ENCODE measurements around the gene SAPCD2.
"Not testable (repeated sequence)": the region's sequence is repeated elsewhere in the genome, so short reads cannot be mapped to it uniquely, and the experiment has no call there.

Gene SAPCD2

DNA sequence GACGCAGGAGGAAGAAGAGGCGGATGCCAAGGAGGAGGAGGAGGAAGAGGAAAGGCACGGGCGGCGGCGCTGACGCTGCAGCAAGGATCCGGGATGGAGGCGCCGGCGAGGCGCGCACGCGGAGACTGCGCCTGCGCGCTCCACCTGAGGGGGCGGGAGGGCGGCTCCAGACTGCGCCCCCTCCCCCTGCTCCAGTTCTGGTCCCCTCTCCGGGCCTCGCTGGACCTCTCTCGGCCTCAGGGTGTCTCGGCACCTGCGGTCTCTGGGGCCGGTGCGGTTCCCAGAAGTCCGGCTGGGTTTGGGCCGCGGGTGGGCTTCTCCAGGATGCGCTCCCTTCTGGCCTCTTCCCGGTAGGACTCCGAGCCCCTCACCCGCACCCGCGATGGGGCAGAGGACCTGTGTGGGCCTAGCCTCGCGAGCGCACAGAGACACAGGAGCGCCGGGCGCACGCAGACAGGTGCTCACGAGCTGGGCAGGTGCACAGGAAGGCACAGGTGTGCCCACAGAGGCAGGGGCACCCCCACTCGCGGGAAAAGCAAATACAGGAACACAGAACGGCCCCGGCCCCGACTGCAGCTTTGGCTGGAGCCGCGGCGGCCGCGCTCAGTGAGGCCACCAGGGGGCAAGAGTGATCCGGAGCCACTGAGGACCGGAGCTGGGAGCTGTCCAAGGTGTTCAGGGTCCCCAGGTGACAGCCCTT lies 24.1 kb downstream of the SAPCD2 start, which contains the start of gene NPDC1:
NPDC1 (minus strand) TSS at position 90 of the 700 bp plus-strand sequence. CDS start 188 bp downstream, outside the sequence.
- peak; percentile 82 for DNase-seq

GRCh38 chr9:137045294-137046087 lies 24.9 kb downstream of the SAPCD2 start:
- no peak for DNase-seq

DNA sequence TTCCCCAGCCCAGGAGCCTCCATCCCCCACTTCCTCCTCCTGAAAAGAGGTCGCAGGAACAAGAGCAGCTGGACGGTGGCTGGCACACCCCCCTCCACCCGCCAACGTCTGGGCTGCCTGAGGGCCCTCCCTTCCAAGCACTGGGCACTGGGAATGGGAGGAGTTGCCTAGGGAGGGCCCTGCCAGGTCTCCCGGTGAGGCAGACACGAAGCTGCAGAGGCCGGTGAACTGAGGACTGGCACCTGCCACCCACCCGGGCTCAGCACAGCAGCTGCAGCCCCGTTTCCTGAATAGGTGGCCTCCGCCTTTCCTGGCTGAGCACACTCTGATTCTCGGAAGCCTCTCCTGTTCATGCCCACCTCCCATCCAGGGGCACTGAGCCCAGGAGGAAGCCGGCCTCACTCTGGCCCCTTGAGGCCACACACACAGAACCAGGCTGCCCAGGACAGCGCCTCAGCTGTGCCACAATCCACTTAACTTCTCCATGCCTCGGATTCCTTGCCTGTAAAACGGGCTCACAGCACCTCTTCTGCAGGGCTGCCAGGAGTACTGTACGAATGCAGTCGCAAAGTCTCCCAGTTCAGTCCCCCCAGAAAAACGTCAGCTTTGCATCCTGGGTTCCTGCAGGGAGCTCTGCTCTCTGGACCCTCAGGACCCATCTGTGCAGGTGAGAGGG lies 25.7 kb downstream of the SAPCD2 start:
- DNase-seq, result no peak

- no peak for DNase-seq
Observed at GRCh38 chr9:137044037-137044436, 26.3 kb downstream of the SAPCD2 start.

GRCh38 chr9:137042751-137043727 lies 27.3 kb downstream of the SAPCD2 start:
- DNase-seq, result no peak

- DNase-seq, result no peak
Observed at GRCh38 chr9:137041124-137041523, 29.2 kb downstream of the SAPCD2 start.

GRCh38 chr9:137040568-137040967 lies 29.8 kb downstream of the SAPCD2 start:
- DNase-seq, result no peak

- no peak for DNase-seq
Observed at GRCh38 chr9:137039611-137040366, 30.6 kb downstream of the SAPCD2 start.

DNA sequence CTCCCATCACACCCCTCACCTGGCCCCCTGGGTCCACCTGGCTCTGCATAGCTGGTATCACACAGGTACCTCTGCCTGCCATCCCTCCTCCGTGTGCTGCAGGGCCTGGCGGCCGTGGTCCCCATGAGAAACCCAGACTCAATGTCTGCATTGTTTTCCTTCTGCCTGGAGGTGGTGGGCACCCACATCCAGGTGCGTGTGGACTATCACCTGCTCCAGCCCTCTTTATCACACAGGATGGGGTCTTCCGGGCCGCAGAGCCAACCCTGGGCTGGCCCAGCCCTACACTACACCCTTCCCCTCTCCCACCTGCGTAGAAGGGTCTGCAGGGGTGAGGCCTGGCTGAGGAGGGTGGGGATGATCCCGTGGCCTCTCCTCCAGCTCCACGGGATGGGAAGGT lies 31.4 kb downstream of the SAPCD2 start:
- no peak for DNase-seq

DNA sequence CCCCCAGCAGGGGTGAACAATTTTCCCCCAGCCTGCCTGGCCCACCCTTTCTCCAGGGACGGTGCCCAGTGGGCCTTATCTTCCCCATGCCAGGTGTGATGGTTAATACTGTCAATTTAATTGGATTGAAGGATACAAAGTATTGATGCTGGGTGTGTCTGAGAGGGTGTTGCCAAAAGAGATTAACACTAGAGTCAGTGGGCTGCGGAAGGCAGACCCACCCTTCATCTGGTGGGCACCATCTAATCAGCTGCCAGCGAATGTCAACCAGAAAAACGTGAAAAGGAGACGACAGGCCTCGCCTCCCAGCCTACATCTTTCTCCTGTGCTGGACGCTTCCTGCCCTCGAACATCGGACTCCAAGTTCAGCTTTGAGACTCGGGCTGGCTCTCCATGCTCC lies 32.9 kb downstream of the SAPCD2 start:
- DNase-seq, result no peak

GRCh38 chr9:137037035-137037434 lies 33.3 kb downstream of the SAPCD2 start:
- DNase-seq, result no peak

DNA sequence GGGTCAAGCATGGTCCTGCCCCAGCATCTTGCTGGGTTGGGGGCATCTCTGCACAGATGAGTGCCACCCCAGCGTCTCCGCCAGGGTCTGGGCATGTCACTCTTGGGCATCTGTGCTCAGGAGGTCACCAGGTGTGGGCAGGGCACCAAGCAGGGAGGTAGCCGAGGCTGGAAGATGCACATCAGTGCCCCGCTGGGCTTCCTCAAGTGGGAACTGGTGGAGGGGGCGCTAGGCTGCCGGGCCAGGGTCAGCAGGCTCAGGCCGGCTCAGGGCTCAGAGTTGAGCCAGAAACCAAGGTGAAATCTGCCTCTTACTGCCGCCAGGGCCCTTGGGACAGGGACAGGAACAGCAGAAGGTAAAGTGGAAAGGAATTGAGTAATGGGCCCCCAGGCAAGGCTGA lies 34.4 kb downstream of the SAPCD2 start:
- DNase-seq, result no peak

GRCh38 chr9:137035507-137035834 lies 34.9 kb downstream of the SAPCD2 start:
- no peak for DNase-seq

DNA sequence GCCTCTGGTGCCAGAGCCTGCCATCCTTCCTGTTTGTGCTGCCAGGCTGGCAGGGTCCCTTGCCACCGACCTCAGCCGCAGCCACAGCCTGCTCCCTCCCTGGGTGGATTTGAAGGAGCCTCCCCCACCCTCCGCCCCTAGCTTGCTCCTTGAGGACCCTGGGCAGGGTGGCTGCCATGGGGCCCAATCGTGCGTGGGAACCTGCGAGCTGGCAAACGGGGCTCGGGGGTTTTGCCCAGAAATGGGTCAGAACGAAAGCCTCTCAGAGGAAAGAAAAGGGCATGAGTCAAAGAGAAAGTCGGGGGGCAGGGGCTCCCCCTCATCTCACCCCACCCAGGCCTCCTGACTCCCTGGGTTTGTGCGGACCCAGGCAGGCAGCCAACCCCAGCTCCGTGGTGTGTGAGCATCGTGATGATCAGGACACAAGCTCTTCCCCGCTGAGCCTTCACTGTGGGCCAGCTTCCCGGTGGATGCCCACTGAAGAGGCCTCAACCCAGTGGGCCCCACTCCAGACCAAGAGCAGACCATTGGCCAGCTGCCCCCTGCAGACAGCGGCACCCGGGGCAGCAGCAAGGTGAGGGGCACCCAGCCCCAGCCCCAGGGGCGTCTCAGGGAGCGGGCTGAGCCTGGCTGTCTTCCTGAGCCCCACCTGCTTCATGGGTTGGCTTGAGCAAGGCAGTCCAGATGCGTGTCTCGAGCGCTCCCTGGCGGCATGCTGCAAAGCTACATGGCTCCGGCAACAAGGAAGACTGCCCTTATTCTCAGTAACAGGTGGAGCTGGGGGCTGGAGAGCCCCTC lies 35.4 kb downstream of the SAPCD2 start:
- DNase-seq, result peak; percentile 89

GRCh38 chr9:137034039-137034708 lies 36.2 kb downstream of the SAPCD2 start:
- no peak for DNase-seq

GRCh38 chr9:137033481-137033880 lies 36.9 kb downstream of the SAPCD2 start:
- DNase-seq, result not testable (repeated sequence)

DNA sequence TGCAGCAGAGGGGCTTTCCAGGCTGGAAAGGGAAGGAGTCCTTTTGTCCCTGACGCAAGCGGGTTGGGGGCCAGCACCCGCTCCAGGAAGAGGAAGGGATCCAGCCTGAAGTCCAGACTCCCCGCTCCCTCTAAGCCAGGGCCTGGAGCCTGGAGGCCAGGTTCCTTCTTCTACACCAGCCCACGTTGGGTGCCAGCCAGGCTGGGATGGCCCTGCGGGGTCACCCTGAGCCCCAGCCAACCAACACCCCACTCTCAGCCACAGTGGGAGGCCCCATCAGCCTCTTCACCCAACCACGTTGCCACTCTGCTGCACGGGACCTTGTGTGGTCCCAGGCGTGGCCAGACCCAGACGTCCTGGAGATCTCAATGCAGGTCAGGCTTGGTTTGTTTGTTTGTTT lies 37.5 kb downstream of the SAPCD2 start:
- no peak for DNase-seq

DNA sequence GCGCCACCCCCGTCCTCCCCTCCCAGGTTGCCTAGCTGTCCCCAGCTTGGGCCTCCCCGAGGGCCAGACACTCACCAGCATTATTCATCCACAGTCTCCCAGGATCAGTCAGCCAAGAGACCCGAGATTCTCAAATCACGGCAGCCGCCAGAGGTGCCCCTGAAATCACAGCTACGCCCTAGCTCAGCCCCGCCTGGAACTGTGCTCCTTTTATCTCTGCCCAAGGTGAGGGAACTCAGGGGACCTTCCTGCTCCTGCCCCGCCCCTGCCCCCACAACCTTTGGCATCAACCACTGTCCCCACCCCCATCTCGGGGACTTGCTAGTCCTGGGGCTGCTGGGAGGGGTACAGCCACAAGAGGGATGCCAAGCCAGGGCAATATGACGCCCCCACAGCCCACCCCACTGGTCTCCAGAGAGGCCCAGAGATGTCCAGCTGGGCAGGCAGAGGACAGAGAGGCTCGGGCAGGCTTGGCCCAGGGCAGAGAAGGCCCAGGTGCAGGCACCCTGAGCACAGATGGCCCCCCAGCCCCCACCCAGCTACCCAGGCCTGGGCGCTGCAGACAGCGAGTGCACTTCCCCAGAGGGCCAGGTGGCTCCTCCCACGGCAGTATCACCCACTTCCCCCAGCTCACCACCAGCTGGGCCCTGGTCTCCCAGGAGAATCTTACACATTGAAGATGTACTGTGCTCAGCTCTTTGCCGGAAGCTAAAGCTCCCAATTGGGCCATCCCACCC lies 38.3 kb downstream of the SAPCD2 start, which contains the start of gene FUT7:
FUT7 (minus strand) TSS at position 185 of the 737 bp plus-strand sequence; CDS start at position 88, 97 bp downstream.
- DNase-seq, result no peak

Data from activated CD4-positive, alpha-beta T cell treated with anti-CD3 and anti-CD28 coated beads, Interleukin-2, amount 50 U/mL, for 1 hour (primary cell).